Germinal center (tissue), 1 donor: Measurements from ENCODE around the gene ABHD6.
"Not testable (repeated sequence)": the region's sequence is repeated elsewhere in the genome, so short reads cannot be mapped to it uniquely, and the experiment has no call there.

ENCODE experiments used
- DNase-seq: peaks from one replicate; pipeline ENCODE4 v3.0.0; 2012; ENCODE audit warnings: mixed read lengths, low spot score

ABHD6 gene

DNA sequence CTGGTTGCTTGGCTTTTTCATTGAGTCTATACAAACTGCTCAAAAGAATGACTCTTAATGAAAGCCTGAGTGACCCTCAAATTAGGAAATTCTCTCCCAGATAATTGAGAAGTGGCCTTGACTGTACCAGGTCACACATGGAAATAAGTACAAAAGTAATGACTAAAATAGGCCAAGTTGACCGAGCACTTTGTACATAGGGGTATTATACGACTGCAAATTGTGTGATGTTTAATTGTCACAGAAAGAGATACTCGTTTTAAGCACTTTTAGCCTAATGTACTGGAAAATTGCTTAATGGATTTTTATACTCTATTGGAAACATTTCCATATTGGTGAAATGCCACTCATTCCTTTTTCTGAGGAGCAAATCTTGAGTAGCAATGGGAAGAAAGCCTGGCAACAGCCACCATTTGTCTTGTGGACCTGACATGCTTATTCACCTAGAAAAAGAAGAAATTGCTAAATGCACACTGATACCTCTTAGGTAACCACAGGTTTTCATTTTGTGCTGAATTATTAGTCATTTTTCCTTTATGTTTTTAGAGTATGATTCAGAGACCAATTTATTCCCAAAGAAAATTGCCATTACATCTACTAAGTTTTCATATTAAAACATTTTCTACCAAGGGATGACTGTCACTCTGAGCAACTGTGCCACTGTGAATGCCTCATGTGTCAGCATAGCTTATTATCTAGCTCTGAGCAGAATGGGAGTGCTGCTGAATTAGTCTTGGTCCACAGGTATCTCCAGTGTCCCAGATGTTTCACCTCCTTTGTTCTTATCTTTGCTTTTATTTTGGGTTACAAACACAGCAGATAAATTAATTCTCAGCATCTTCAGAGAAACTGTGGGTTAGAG is 86.2 kb downstream of the ABHD6 start:
- DNase-seq, result no peak

DNA sequence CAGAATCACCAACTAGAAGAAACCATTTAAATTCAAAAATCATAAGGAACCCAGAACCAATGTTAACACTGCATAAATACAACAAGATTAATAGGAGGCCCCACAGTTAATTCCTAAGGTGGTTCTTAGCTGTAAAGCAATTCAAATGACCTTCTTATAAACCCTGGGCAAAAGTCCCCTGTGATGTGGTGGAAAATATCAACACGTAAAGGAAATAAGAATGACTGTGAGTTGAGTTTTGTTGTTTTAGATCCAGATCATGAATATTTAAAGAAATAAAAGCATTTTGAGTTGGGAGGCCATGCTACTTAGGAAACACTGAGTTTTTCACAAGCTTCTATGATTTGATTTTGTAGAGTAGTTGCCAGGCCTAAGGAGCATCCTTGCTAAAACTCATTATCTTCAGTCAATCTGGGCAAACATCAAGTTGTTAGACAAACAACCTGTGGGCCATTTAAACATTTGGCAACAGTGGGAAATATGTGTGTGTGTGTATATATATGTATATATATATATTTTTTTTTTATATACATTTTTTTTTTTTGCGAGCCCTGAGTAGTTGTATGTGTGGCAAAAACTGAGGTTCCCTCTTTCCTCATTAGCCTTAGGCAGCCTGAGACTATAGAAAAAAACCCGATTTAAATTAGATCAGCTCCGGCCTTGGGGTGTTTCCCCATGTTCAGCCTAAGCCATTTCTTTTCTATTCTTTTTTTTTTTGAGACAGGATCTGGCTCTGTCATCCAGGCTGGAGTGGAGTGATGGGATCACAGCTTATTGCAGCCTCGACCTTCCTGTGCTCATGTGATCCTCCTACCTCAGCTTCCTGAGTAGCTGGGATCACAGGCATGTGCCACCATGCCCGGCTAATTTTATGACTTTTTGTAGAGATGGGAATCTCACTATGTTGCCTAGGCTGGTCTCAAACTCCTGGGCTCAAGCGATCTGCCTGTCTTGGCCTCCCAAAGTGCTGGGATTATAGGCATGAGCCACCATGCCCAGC is 87.1 kb downstream of the ABHD6 start:
- DNase-seq, result no peak

DNA sequence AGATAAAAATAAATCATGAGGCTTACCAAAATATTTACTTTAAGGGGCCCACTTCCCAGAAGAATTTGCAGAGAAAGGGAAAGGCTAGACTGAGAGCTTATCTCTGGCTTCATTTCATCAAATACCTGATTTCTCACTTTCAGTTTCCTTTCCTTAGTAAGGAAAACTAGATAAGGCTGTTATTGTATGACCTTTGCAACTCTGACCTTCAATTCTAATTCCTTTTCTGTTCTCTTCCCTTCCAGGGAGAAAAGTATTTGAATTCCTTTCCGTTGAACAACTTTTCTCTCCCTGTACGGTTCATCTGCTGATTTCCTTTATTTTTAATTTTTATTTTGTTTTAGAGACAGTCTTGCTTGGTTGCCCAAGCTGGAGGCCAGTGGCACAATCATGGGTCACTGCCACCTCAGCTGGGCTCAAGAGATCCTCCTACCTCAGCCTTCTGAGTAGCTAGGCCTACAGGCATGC is 88.0 kb downstream of the ABHD6 start:
- no peak for DNase-seq

DNA sequence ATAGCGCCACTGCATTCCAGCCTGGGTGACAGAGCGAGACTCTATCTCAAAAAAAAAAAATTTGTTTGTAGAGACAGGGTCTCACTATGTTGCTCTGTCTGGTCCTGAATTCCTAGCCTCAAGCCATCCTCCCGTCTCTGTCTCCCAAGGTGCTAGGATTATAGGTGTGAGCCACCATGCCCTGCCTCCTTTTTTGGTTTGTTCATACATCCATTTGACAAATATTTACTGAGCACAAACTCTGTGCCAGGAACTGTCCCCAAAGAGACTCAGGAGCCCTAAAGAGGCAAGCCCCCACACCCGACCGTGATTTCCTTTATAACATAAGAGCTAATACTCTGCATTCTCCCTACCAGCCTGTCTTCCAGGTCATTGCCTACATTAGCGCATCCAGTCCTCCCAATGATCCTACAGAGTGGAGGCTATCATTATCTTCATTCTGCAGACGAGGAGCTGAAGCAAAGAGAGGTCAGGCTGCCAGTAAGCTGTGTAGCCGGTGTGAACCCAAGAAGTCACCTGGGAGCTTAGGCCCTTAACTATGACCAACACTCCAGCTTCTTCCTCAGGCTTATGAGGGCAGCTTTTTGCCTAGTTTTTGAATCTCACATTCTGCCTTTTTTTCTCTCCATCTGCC is 88.8 kb downstream of the ABHD6 start:
- no peak for DNase-seq

DNA sequence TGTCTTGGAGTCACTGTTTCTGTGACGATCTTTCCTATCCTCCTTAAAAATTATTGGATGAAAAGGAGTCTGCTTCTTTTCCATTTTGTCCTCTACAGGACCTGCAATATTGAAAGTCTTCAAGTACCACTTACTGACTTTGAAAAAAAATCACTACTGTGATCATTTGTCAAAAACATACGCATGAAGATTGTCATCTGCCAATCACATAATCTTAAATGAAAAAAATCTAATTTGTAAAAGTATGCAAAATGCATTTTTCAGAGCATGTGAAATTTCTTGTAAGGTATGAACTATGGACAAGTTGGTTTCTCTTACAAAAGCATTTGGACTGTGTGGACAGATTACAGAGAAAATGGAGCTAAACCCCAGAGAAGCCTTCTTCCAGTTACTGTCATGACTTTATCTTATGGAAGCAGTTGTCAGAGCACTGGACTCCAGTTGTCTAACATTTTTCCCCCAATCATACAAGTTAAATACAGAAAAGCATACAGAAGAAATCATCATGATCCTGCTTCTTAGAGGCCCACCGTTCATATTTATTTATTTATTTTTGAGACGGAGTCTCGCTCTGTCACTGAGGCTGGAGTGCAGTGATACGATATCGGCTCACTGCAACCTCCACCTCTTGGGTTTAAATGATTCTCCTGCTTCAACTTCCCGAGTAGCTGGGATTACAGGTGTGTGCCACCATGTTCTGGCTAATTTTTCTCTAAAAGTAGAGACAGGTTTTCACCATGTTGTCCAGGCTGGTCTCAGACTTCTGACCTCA is 91.7 kb downstream of the ABHD6 start:
- DNase-seq, result no peak

DNA sequence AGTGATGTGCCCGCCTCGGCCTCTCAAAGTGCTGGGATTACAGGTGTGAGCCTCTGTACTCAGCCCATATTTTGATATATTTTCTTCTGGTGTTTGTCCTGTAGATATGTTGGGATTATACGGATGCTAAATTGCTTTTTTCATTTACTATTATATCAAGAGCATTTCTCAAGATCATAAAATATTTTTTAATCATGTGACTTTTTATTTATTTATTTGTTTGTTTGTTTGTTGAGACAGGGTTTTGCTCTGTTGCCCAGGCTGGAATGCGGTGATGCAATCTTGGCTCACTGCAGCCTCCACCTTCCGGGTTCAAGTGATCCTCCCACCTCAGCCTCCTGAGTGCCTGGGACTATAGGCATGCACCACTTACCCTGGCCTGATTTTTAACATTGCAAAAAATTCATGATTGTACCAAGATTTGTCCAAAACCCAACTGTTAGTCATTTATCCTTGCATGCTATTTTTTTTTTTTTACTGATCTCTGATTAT is 92.4 kb downstream of the ABHD6 start:
- DNase-seq, result no peak

DNA sequence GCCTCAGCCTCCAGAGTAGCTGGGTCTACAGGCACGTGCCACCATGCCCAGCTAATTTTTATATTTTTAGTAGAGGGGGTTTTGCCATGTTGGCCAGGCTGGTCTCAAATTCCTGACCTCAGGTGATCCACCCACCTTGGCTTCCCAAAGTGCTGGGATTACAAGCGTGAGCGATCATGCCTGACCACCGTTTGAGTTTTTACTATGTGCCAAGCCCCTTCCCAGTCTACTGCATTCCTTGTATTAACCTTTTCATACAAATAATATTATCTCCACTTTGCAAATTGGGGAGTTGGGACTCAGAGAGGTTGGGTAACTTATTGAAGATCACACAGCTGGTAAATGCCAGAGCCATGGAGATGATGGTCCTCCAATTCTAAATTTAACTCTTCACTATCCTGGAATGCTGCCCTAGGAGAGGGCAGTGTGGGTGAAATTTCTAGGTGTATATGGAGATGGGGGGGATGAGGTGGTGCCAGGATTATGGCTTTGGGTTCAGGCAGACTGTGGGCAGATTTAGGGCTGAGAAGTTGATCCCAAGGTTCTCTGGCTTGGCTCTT is 94.1 kb downstream of the ABHD6 start:
- DNase-seq, result no peak

DNA sequence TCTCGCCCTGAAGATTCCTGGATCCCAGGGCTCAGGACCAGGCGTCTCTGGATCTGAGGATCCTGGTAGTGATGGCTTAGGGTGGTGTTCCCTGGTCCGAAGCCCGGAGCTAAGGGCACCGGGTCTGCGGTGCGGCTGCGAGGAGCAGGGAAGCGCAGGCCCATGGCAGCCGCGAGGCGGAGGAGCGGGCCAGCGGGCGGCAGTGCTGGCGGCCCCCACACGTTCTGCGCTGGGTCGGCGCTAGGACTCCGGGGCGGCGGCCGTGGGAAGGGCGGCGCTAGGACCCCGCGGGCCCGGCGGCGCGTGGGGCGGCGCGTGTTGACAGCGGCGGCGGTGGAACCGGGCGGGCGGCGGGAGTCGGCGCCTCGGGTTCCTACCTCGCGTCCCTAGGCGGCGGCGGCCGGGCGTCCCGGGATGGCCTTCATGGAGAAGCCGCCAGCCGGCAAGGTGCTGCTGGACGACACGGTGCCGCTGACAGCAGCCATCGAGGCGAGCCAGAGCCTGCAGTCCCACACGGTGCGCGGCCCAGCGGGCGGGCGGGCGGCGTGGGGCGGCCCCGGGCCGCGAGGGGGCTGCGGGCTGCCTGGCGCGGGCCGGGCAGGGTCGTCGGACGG is 95.1 kb downstream of the ABHD6 start, which contains the start of gene PXK:
Gene PXK, plus strand, starts transcription at position 318 of the 614 bp plus-strand sequence. Its CDS starts 97 bp downstream, at position 415.
- peak; percentile 80 for DNase-seq

DNA sequence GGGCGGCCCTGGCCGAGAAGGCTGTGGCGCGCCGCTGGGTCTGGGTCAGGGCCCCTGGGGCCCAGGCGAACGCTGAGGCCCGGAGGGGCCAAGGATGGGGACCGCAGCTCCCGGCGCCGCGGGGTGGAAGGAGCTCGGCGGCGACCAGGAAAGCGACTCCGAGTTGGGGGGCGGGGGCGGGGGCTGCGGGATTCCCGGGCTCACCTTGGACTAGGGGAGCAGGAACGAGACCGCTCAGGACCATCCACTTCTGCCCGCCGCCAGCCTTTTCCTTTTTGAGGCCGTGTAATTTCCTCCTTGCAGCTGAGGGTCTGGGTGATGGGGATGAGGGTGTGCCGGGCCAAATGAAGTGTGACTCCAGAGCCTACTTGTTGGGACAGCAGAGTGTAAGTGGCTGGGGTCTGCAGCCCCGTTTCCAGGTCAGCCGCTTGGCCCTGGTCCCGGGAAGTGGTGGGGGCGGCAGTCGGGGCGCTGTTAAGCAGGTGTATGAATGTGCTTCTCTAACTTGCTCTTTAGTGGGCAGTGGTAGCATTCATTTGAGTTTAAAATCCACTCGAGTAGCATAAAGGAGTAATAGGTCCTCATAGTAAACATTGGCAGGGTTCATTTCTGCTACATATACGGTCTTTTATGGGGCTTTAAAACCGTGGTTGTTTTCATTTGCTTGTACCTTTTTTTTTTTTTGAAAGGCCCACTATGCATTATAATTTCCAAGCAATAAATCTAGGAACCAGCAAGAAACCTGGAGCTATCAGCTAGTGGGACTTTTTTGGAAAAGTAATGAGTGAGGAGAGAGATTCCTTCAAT is 95.8 kb downstream of the ABHD6 start:
- DNase-seq, result peak; percentile 59

DNA sequence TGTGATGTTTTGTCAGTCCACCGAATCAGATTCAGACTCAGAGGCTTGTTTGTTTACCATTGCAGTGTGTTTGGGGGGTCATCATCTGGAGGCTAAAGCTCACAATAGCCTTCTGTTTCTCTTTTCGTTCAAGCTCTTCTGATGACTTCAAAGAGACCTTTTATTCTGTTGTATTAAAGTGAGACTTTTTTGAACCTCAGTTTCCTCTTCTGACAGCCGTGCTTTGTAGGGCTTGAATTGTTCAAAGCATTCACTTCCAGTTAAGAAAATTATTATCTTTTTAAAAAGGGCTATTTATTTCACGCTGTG is 96.4 kb downstream of the ABHD6 start:
- DNase-seq, result no peak

DNA sequence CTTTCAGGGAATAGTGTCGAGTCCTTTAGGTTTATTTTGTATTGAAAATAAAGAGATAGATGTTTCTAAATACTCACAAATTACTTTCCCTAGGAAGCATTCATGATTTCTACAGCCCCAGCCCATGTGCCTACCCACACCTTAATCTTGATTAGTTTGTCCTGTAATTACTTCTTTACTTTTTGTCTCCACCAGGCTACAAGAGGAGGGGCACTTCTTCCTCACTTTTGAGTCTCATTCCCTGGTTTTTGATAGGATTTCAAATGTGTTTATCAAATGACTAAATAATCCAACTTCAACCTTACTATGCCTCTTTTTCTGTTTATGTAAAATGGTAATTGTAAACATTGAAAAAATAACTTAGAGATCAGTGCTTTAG is 96.9 kb downstream of the ABHD6 start:
- DNase-seq, result no peak

DNA sequence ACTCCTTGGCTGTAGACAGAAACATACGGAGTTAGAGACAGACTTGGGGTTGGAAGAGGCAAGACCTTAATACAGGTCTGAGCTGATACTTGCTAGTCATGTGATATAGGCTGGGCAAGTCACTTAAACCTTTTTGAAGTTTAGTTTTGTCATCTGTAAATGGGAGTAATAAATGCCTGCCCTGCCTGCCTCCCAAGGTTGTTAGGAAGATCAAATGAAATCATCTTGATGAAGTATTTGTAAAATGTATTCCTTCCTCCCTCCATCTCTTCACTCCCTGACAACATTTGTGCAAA is 98.0 kb downstream of the ABHD6 start:
- no peak for DNase-seq

DNA sequence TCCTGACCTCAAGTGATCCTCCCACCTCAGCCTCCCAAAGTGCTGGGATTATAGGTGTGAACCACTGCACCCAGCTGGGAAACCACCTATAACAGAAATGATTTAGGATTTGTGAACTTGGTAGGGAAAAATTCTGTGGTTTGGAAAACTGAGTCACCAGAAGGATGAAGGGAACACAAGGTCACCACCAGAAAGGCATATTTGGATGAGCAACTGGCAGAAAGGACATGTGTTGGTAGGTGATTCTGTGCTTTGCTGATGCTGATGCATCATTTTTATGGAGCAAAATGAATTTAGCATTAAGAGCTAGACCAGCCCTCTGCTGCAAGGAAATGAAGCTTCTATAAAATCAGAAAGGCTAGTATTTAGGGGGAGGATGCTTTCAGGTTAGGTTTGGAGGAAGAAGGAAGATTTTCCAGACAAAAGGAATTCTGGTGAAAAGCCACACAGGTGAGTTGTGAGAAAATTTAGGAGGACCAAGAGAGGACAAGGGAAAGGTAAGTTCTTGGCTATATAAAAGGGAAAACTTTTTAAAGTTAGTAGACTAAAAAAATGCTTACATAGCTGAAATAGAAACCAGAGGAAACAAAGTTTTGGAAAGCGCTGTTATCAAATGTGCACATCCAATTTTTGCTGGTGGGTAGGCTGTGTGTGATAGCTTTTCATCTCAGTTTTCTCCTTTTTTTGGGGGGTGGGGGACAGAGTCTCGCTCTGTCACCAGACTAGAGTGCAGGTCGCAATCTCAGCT is 98.7 kb downstream of the ABHD6 start:
- no peak for DNase-seq

DNA sequence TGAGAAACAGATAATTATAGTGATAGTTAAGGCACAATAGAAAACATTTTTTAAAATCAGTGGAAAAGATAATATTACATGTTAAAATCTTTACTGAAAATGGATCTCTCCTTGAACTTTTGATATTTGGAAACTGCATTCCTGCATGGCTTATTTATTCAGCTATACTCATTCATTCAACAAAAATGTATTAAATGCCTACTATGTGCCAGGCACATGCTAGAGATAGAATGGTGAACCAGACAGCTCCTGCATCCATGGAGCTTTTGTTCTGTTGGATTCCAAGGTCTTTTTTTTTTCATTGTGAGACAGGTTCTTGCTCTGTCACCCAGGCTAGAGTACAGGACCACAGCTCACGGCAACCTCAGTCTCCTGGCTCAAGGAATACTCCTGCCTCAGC is 99.6 kb downstream of the ABHD6 start:
- no peak for DNase-seq

DNA sequence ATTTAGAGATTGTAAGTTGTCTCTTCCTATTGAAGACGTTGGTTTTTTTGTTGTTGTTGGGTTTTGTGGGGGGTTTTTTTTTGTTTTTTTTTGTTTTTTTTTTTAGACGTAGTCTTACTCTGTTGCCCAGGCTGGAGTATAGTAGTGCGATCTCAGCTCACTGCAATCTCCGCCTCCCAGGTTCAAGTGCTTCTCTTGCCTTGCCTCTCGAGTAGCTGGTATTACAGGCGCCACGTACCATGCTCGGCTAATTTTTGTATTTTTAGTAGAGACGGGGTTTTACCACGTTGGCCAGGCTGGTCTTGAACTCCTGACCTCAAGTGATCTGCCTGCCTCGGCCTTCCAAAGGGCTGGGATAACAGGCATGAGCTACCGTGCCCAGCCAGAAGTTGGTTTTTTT is 101.6 kb downstream of the ABHD6 start:
- not testable (repeated sequence) for DNase-seq

DNA sequence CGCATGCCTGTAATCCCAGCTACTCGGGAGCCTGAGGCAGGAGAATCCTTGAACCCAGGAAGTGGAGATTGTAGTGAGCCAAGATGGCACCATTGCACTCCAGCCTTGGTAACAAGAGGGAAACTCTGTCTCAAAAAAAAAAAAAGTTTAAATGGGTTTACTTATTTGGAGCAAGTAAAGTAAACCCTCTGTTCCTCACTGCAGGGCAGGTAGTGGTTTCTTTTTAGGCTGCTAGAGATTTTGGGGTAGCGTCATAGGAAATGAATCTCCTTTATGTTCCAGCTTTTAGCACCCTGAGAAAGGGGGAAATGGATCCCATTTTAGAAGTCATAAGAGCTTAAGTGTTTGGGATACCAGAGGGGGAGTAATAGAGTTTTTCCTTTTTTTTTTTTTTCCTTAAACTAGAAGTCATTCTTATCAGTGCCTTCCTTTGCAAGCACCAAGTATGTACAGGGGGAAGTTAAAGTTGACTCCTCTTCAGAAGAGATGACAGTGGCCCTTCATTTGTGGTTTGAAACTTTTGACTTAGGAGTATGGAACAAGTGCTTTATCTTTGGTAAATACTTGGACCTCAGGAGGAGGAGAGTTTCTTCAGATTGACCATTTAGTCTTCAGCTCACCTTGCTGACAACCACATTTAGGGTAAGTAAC is 103.1 kb downstream of the ABHD6 start:
- DNase-seq, result no peak

DNA sequence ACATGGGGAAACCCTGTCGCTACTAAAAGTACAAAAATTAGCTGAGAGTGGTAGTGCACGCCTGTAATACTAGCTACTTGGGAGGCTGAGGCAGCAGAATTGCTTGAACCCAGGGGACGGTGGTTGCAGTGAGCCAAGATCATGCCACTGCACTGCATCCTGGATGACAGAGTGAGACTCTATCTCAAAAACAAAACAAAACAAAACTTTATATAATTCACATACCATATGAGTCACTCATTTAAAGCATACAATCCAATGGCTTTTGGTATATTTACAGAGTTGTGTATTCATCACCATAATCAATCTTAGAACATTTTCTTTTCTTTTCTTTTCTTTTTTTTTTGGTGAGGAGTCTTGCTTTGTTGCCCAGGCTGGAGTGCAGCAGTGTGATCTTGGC is 103.8 kb downstream of the ABHD6 start:
- no peak for DNase-seq

DNA sequence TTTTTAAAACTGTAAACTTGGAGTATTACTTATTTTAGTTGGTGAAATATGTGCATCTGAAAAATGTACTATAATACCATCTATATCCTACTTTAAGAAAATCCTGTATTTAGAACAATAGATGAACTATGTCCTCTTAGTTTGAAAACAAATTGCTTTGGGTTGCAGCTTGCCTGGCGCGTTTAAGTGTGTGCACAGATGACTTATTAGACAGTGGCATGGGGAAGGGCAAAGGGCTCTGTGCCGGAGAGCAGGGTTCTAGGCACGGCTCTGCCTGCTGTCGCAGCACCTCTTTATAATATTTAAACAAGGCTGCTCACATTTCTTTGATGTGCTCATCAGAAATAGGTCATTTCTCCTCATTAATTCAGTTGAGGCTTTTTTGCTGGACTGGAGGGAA is 105.1 kb downstream of the ABHD6 start:
- DNase-seq, result no peak
